Caco-2 (cell line): ENCODE measurements around the gene C1orf53. TPM values are rescaled to one million over a fixed set of nuclear protein-coding genes. Genes with fewer than 3 reads are reported as not detected.

Experiments used
- BruUV-seq: library from RNA; stranded (reverse); fragments of 400-500 nt; replicated peaks from 2 replicates; lab custom pipeline; 2021; lab: Mats Ljungman, UMichigan
- CTCF ChIA-PET: fragments of 300-600 bp; sonication (Branson Sonifier 250); formaldehyde crosslinking; loops from one replicate; lab custom pipeline; 2022; ENCODE audit warnings: antibody characterized with exemption; lab: Charles Lee
- POLR2A ChIA-PET: fragments of 300-600 bp; sonication (Branson Sonifier 250); formaldehyde crosslinking; loops from one replicate; lab custom pipeline; 2022; ENCODE audit warnings: antibody characterized with exemption; lab: Charles Lee
- DNase-seq, 2 experiments: peaks; one replicate each; pipeline versions ENCODE4 v3.0.0 to v3.0.0-alpha.2; 2020 to 2022
- H3K27me3 ChIP-seq: replicated peaks from 2 replicates; pipeline ENCODE4 v1.6.0; 2011; ENCODE audit warnings: low read length; ENCODE audit not compliant: control insufficient read depth, insufficient read depth
- H3K36me3 ChIP-seq: 2 replicates; pipeline ENCODE4 v1.5.1; 2011; ENCODE audit warnings: low read length; ENCODE audit not compliant: control insufficient read depth, insufficient read depth
- H3K4me1 ChIP-seq: fragments of 250-450 bp; sonication (Bioruptor Pico); 2 replicates; pipeline ENCODE4 v1.5.1; 2020; ENCODE audit warnings: mild to moderate bottlenecking
- H3K4me3 ChIP-seq: 2 replicates; pipeline ENCODE4 v1.5.1; 2011; ENCODE audit warnings: low read depth, mild to moderate bottlenecking, control low read depth, low read length
- H3K9me3 ChIP-seq: fragments of 250-450 bp; sonication (Bioruptor Pico); 2 replicates; pipeline ENCODE4 v1.5.1; 2020; ENCODE audit warnings: mild to moderate bottlenecking, moderate library complexity
- H3K27ac Mint-ChIP-seq: one replicate; pipeline ENCODE4 v1.8.0; 2022; ENCODE audit warnings: mixed read lengths; ENCODE audit not compliant: unreplicated experiment
- H3K27me3 Mint-ChIP-seq: one replicate; pipeline ENCODE4 v1.8.0; 2022; ENCODE audit warnings: mixed read lengths; ENCODE audit not compliant: insufficient read depth, unreplicated experiment
- H3K36me3 Mint-ChIP-seq: one replicate; pipeline ENCODE4 v1.8.0; 2022; ENCODE audit warnings: mild to moderate bottlenecking, mixed read lengths; ENCODE audit not compliant: insufficient read depth, unreplicated experiment
- H3K4me1 Mint-ChIP-seq: one replicate; pipeline ENCODE4 v1.8.0; 2022; ENCODE audit warnings: low read depth, mixed read lengths; ENCODE audit not compliant: unreplicated experiment
- H3K4me3 Mint-ChIP-seq: one replicate; pipeline ENCODE4 v1.8.0; 2022; ENCODE audit warnings: mild to moderate bottlenecking, moderate library complexity, mixed read lengths; ENCODE audit not compliant: unreplicated experiment
- H3K9me3 Mint-ChIP-seq: one replicate; pipeline ENCODE4 v1.8.0; 2022; ENCODE audit warnings: mixed read lengths; ENCODE audit not compliant: unreplicated experiment
- CTCF ChIP-seq, 2 experiments: fragments of 200-600 bp in 1 of 2; IDR thresholded peaks; 1 replicate in 1 of 2; 2 replicates in 1 of 2; pipeline versions ENCODE4 v1.5.1 to v1.8.0; 2011 to 2022; ENCODE audit warnings: antibody characterized with exemption in 1 of 2, control low read depth in 1 of 2, inconsistent platforms in 1 of 2, low read depth in 1 of 2, low read length in 1 of 2, mild to moderate bottlenecking in 1 of 2, moderate library complexity in 1 of 2; ENCODE audit not compliant: insufficient read depth in 1 of 2, severe bottlenecking in 1 of 2, unreplicated experiment in 1 of 2
- intact Hi-C: fragments of 100-400 bp; cut with micrococcal nuclease; formaldehyde crosslinking; loops from one replicate; pipeline ENCODE4 v1.10.0; 2022; ENCODE audit not compliant: unreplicated experiment
- total RNA-seq: library from RNA; stranded (reverse); gene quantifications from 2 replicates; pipeline ENCODE4 v1.2.3, GENCODE V29; 2022

C1orf53 gene
- total RNA-seq, 1 experiment from 2014 or later, result 9.9 TPM

- H3K9me3 Mint-ChIP-seq, result no peaks in the 10 kb centered on the region
- POLR2A ChIA-PET, result no interaction called here
Measured at GRCh38 chr1:197890936-197891335, 11.5 kb upstream of the C1orf53 start.

GRCh38 chr1:197892684-197893083 is 9.7 kb upstream of the C1orf53 start:
- CTCF ChIA-PET, result no interaction called here
- H3K9me3 Mint-ChIP-seq, result peaks cover 2% of the 10 kb centered on the region
- H3K4me1 Mint-ChIP-seq, result peaks cover 6% of the 10 kb centered on the region

More at GRCh38 chr1:197890936-197891335, 11.5 kb upstream of the C1orf53 start:
- H3K27me3 Mint-ChIP-seq, result peaks cover 8% of the 10 kb centered on the region
- Histone ChIP-seq H3K27me3 (no peaks in the 10 kb centered on the region), H3K36me3 (no peaks in the 10 kb centered on the region), H3K4me1 (peaks cover 8% of the 10 kb centered on the region), H3K4me3 (no peak overlapping the region), H3K9me3 (no peaks in the 10 kb centered on the region)
- no peak for DNase-seq
- BruUV-seq, result no TSS peak
- H3K36me3 Mint-ChIP-seq, result no peaks in the 10 kb centered on the region
- CTCF ChIA-PET, result interaction anchor here (0.6 kb wide), 1 partner anchor 9 kb away, joined by 3 read pairs; no protein-coding TSS in a partner anchor
- no peak overlapping the region for H3K27ac Mint-ChIP-seq
- intact Hi-C loops, result no loop called here
- TF ChIP-seq CTCF (IDR thresholded peaks at IDR 0.05; ENCODE audit: insufficient read depth in 1 of 2, low read depth in 1 of 2, low read length in 1 of 2, severe bottlenecking in 1 of 2, unreplicated experiment in 1 of 2), result no peak
- peaks cover 6% of the 10 kb centered on the region for H3K4me1 Mint-ChIP-seq
- no peak overlapping the region for H3K4me3 Mint-ChIP-seq

GRCh38 chr1:197896301-197896700 is 6.1 kb upstream of the C1orf53 start:
- Mint-ChIP-seq H3K4me3 (no peak overlapping the region), H3K27ac (no peak overlapping the region), H3K36me3 (no peaks in the 10 kb centered on the region), H3K9me3 (peaks cover 9% of the 10 kb centered on the region), H3K4me1 (peaks cover 10% of the 10 kb centered on the region), H3K27me3 (peaks cover 10% of the 10 kb centered on the region)
- Histone ChIP-seq H3K4me3 (no peak overlapping the region), H3K4me1 (peaks cover 8% of the 10 kb centered on the region), H3K27me3 (no peaks in the 10 kb centered on the region), H3K36me3 (no peaks in the 10 kb centered on the region), H3K9me3 (no peaks in the 10 kb centered on the region)
- no peak for TF ChIP-seq CTCF (IDR thresholded peaks at IDR 0.05; ENCODE audit: insufficient read depth in 1 of 2, low read depth in 1 of 2, low read length in 1 of 2, severe bottlenecking in 1 of 2, unreplicated experiment in 1 of 2)
- ChIA-PET POLR2A (no interaction called here), CTCF (no interaction called here)
- no TSS peak for BruUV-seq
- intact Hi-C loops, result no loop called here
- no peak for DNase-seq

More at GRCh38 chr1:197892684-197893083, 9.7 kb upstream of the C1orf53 start:
- no peak overlapping the region for H3K4me3 ChIP-seq
- intact Hi-C loops, result no loop called here
- no peak for TF ChIP-seq CTCF (IDR thresholded peaks at IDR 0.05; ENCODE audit: insufficient read depth in 1 of 2, low read depth in 1 of 2, low read length in 1 of 2, severe bottlenecking in 1 of 2, unreplicated experiment in 1 of 2)
- POLR2A ChIA-PET, result no interaction called here
- Mint-ChIP-seq H3K27ac (no peak overlapping the region), H3K27me3 (peaks cover 10% of the 10 kb centered on the region), H3K36me3 (no peaks in the 10 kb centered on the region), H3K4me3 (no peak overlapping the region)
- H3K36me3 ChIP-seq, result no peaks in the 10 kb centered on the region
- H3K27me3 ChIP-seq, result no peaks in the 10 kb centered on the region
- no TSS peak for BruUV-seq
- H3K9me3 ChIP-seq, result no peaks in the 10 kb centered on the region
- DNase-seq, result no peak
- peaks cover 8% of the 10 kb centered on the region for H3K4me1 ChIP-seq
